D721Med (cell line): ENCODE results near the gene UTP4.
A peak's percentile ranks its signal among the peaks of the same experiment; 100 is the strongest.

Experiments used
- DNase-seq: peaks from one replicate; pipeline ENCODE4 v3.0.0; 2011; ENCODE audit warnings: low spot score; ENCODE audit not compliant: insufficient read length
- FAIRE-seq: peaks from 2 replicates; lab custom pipeline; 2011; peaks lifted over from hg19 to GRCh38; lab: Jason Lieb, UNC
- TF ChIP-seq, protein P1 (sequence below): IDR thresholded peaks from 2 replicates; pipeline ENCODE4 v1.5.1; 2012; ENCODE audit warnings: mild to moderate bottlenecking, control low read depth; ENCODE audit not compliant: insufficient read depth; ENCODE audit errors: missing control alignments

UTP4 gene

DNA sequence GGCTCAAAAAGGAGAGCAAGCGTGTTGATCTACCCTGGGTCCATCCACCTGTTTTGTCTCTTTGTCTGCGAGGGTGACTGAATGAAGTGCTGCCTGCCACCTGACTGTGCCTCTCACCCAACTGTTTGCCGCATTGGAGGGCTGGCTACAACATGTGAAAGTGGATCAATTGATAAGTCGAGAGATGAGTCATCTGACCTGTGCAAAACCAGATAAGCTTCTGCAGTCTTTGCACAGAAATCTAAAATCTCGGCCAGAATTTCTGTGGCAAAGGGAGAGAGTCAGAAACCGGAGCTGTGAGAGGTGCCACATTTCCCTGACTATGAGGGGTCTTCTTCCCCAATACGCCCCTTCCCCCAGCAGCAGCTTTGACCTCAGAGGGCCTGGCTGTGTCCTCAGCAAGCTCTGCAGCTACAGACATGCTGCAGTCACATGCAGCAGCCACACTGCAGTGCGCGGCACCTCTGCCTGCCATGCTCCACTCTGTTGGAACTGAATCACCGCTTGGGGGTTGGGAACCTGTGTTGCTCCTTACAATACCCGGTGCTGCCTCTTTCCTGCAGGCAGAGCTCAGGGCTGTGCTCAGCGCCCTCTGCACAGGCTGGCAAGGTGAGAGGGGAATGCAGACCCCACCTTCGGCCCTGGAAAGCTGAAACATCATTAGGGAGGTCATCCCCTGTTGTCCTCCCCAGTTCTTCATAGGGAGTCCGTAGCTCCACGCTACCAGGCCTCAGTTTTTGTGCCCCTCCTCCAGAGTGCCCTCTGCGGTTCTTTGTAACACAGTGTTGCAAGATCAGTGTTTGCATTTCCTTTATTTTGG lies 43.1 kb upstream of the UTP4 start:
- TF ChIP-seq, protein P1, sequence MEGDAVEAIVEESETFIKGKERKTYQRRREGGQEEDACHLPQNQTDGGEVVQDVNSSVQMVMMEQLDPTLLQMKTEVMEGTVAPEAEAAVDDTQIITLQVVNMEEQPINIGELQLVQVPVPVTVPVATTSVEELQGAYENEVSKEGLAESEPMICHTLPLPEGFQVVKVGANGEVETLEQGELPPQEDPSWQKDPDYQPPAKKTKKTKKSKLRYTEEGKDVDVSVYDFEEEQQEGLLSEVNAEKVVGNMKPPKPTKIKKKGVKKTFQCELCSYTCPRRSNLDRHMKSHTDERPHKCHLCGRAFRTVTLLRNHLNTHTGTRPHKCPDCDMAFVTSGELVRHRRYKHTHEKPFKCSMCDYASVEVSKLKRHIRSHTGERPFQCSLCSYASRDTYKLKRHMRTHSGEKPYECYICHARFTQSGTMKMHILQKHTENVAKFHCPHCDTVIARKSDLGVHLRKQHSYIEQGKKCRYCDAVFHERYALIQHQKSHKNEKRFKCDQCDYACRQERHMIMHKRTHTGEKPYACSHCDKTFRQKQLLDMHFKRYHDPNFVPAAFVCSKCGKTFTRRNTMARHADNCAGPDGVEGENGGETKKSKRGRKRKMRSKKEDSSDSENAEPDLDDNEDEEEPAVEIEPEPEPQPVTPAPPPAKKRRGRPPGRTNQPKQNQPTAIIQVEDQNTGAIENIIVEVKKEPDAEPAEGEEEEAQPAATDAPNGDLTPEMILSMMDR = no peak
- FAIRE-seq (no peak), DNase-seq (no peak)

DNA sequence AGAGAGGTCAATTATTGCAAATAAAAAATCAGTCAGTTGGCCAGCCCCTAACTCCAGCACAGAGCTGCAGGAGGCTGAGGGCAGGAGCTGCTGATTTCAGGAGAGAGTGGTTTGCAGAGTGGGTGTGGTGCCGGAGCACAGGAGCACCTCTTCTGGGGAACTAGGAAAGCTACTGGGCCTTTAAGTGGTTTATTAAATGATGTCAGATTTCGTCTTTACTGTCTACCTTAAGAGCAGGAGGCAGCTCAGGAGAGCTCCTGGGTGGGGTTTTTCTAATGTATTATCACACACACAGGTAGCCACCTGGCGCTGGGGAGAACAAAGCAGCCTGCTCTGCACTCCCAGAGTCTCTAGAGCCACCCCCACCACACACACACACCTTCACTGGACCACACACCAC lies 38.5 kb upstream of the UTP4 start:
- DNase-seq (no peak), FAIRE-seq (no peak)
- TF ChIP-seq, protein P1 = no peak

DNA sequence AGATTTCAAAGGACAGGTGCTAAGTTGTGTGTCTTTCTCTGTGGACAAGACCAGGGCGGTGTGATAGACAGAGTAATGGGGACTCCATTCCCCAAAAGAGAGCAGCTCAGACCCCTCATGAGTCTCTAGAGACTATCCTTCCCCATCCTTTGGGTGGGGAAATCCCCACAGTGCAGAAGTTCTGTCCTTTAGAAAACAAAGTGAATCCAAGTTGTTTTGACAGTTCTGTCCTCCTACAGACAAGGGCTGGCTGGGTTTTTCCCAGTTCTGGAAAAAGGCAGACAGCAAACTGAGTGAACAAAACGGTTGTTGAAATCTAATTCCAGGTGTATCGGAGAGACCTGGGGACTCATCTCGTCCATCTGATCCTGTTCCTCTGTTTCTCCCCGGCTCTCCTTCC lies 37.9 kb upstream of the UTP4 start:
- FAIRE-seq (no peak), DNase-seq (no peak)
- TF ChIP-seq, protein P1 = no peak

DNA sequence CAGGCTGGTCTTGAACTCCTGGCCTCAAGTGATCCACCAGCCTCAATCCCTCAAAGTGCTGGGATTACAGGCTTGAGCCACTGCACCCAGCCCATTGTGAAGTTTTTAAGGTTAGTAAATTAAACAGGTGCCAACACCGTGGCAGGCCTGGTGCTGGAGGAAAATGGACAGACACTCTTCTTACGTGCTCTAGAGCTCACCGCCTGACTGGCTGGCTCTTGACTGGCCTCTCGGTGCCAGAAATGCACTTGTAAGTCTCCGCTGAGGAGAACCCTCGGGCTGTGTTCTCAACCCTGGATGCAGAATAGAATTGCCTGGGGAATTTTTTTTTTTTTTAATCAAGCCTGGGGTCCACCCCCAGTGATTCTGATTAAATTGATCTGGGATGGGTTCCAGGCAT lies 37.3 kb upstream of the UTP4 start:
- no peak for FAIRE-seq
- no peak for DNase-seq
- TF ChIP-seq, protein P1 = no peak

DNA sequence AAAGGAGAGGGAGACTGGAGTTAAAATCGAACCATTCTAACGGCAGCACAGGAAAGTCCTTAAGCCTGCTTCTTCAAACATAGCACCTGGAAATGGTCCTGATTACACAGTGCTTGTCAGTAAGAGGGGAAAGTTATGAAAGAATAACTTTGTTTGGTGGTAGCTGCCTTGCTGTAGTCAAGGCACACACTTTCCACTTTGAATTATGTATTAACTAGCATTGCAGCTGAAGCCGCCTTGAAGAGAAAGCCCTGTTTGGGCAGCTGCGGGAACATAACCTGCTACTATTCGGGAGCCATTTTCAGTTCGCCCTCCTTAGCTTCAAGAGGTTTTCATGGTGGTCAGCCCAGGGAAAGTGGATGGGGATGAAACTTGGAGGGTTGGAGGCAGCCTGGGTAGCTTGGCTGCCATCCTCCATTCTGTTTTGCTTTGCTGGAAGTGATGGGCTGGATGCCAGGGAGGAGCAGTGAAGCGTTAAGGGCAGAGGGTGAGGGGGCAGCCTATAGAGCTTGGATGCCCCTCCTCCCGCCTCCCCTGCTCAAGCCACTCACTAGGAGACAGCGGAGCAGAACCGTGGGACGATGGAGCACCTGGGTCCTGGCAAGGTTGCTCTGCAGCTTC lies 32.3 kb upstream of the UTP4 start:
- TF ChIP-seq, protein P1 = no peak
- FAIRE-seq = no peak
- no peak for DNase-seq

DNA sequence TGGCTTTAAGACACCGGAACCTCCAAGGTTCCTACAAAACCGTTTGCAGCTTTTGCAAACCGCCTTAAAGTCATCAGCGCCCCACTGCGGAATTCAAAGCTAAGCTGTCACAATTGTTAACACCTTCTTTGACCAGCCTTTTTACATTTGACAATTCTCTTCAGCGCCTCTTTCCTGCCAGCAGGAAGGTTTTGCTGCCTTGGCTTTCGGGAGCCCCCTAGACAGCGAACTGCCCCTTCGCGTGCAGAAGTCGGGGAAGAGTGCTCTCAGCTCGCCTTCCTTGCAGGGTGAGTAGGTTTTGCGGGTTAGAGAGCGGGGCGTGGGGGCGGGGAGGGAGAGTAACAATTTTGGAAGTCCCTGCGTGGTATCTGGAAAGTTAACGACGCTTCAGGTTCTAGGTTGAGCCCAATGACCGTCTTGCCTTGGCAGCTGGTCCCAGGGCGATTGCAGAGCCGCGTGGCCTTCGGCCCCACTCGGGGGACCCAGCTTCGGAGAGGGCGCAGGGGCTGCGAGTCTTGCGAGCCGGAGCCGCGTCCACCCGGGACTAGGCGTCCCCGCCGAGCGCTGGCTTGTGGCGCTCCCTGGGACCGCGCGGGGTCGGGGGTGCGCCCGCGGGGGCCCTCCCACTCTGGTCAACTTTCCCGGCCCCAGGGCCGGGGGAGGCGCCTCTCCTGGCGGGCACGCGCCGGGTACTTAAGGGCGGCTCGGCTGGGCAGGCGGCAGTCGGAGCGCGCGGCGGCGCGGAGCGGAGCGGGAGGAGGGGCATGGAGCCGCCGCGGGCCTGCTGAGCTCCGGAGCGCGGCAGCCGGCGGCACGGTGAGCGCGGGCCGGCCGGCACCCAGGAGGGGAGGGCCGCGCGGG lies 26.7 kb upstream of the UTP4 start, which contains the start of gene HAS3:
TSS of gene HAS3 (plus strand) at position 153 of the 861 bp plus-strand sequence. CDS start 3,743 bp downstream, outside the sequence.
- TF ChIP-seq, protein P1 = peak; percentile 61
- DNase-seq = peak; percentile 46
- FAIRE-seq = no peak
